Urothelium cell line (cell line): Measurements from ENCODE around the gene TCEA2.

Source experiments
- DNase-seq: peaks from one replicate; pipeline ENCODE4 v3.0.0; 2011; ENCODE audit warnings: low spot score, mixed read lengths
- FAIRE-seq: peaks from 2 replicates; lab custom pipeline; 2011; peaks lifted over from hg19 to GRCh38; lab: Jason Lieb, UNC

TCEA2 gene

DNA sequence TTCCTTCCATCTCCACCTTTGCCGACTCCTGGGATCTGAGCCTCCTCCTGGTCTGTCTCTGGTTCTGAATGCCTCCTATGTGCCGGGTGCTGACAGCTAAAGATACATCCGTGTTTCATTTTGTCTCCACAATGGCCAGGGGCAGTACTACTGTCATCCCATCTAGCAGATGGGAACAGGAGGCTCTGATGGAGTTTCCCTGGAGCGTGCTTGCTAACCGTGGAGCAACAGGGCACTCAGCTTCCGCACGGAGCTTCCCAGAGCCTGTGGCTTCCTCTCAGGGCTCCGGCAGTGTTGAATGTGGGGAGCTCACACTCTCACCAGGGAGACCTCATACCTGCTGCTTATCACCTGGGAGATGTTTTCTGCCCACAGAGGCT lies 56.3 kb downstream of the TCEA2 start:
- DNase-seq: no peak
- FAIRE-seq: no peak

DNA sequence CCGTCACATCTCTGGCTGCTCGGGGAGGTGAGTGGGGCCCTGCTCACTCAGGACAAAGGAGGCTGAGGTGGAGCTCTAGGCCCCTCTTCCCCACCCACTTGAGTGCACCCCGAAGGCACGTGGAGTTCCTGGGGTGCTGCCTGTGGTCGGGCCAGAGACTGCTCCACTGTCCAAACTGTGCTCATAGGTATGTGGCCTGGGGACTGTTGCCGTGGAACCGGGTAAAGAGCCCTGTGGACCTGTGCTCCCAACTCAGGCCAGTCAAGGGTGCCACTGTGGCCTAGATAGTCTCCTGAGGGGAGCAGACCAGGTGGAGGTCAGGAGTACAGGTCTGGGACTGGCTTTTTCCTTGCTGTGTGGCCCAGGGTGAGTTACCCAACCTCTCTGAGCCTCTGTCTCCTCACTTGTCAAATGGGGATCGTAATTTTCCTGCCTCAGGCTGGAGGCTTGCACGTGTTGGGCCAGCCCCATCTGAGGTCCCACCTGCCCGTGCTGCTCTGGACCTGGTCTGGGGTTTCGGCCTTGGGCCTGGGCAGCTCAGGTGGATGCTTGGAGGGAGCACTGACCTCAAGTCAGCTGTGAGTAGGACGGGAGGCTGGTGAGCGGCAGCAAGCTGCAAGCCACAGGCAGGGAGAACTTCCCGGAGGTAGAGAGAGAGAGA lies 56.8 kb downstream of the TCEA2 start:
- DNase-seq: no peak
- FAIRE-seq: no peak

DNA sequence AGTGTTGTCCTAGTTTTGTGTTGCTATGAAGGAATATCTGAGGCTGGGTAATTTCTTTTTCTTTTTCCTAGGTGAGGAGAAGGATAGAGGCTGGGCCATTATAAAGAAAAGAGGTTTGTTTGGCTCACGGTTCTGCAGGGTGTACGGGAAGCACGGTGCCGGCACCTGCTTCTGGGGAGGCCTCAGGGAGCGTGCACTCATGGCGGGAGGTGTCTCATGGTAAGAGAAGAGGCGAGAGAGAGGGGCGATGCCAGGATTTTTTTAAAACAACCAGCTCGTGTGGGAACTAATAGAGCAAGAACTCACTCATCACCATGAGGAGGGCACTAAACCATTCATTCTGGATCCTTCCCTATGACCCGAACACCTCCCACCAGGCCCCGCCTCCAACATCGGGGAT lies 58.6 kb downstream of the TCEA2 start:
- DNase-seq (no peak), FAIRE-seq (no peak)
